ENCODE measurements around the gene RFC2. TPM values are rescaled to one million over a fixed set of nuclear protein-coding genes. Genes with fewer than 3 reads are reported as not detected.

Gene RFC2
- total and polyA plus RNA-seq, 2 experiments from 2014 or later, result 23.1 to 33.2 TPM

GRCh38 chr7:74187915-74188675, 66.1 kb downstream of the RFC2 start:
- peaks cover 43% of the 10 kb centered on the region for H3K36me3 ChIP-seq (ENCODE audit: low read depth)
- no peaks in the 10 kb centered on the region for H3K9me2 ChIP-seq (ENCODE audit: insufficient read depth)
- H3K4me1 ChIP-seq (ENCODE audit: insufficient read depth), result peaks cover 39% of the 10 kb centered on the region
- H3K4me2 ChIP-seq (ENCODE audit: unreplicated experiment), result peak overlapping the region; percentile 55
- peaks cover 100% of the 10 kb centered on the region for H3K79me2 ChIP-seq (ENCODE audit: insufficient read depth)
- in situ Hi-C loops (cut with MboI), result loop anchor here (5.0 to 10.0 kb wide), 2 partner anchors 113 to 311 kb away; no protein-coding TSS in a partner anchor
- peak overlapping the region; percentile 14; the same call in 1 of the 2 replicates for H3K9ac ChIP-seq
- peak; percentile 73 for DNase-seq
- TF ChIP-seq EZH2phosphoT487 (IDR thresholded peaks at IDR 0.05; ENCODE audit: insufficient read depth, low read depth) (no peak), EZH2 (IDR thresholded peaks at IDR 0.05; ENCODE audit: insufficient read depth, poor library complexity, severe bottlenecking) (no peak)
- no peak overlapping the region for H3K4me3 ChIP-seq
- peaks cover 39% of the 10 kb centered on the region for H3F3A ChIP-seq (ENCODE audit: insufficient read depth)
- no peaks in the 10 kb centered on the region for H3K27me3 ChIP-seq (replicated peaks; ENCODE audit: insufficient read depth)
- H4K20me1 ChIP-seq (ENCODE audit: insufficient read depth), result peaks cover 47% of the 10 kb centered on the region
- H2AFZ ChIP-seq, result no peak overlapping the region
- 43 to 51% methylated on average over 11 of the region's 11 CpGs for WGBS, 2 experiments (ENCODE audit: low coverage in 1 of 2, low lambda C conversion rate in 2 of 2, missing lambda C conversion rate in 2 of 2)
- peak overlapping the region; percentile 39 for H3K27ac ChIP-seq
- no peaks in the 10 kb centered on the region for H3K9me3 ChIP-seq (ENCODE audit: low read depth)

DNA sequence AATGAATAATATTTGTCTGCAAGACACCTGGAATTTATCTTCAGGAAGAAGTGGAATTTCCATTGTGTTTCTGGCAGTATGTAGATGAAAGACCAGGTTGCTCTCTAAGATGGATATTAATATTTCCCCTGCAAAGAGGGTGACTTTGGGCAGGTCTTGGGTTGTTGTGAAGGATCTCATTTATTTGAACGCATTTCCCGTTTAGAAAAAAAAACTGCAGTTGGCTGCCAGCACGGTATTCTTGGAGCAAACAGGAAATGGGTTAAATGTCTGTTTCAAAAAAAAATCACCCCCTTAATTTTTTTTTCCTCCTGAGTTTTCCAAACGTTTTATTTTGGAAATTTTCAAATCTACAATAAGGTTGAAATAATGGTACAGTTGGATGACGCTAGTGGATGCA, 68.6 kb downstream of the RFC2 start:
- Histone ChIP-seq H3K4me2 (ENCODE audit: unreplicated experiment) (peak overlapping the region; percentile 25), H3K36me3 (ENCODE audit: low read depth) (peaks cover 21% of the 10 kb centered on the region), H3K9me2 (ENCODE audit: insufficient read depth) (no peaks in the 10 kb centered on the region), H3K4me1 (ENCODE audit: insufficient read depth) (peaks cover 61% of the 10 kb centered on the region), H3F3A (ENCODE audit: insufficient read depth) (peaks cover 56% of the 10 kb centered on the region), H3K27me3 (replicated peaks; ENCODE audit: insufficient read depth) (no peaks in the 10 kb centered on the region), H2AFZ (no peak overlapping the region), H3K27ac (no peak overlapping the region), H4K20me1 (ENCODE audit: insufficient read depth) (peaks cover 64% of the 10 kb centered on the region), H3K9me3 (ENCODE audit: low read depth) (no peaks in the 10 kb centered on the region), H3K4me3 (no peak overlapping the region), H3K79me2 (ENCODE audit: insufficient read depth) (peaks cover 100% of the 10 kb centered on the region), H3K9ac (no peak overlapping the region; the same call in 1 of the 2 replicates)
- in situ Hi-C loops (cut with MboI), result loop anchor here (5.0 to 10.0 kb wide), 2 partner anchors 111 to 308 kb away; no protein-coding TSS in a partner anchor
- WGBS, 2 experiments (ENCODE audit: low coverage in 1 of 2, low lambda C conversion rate in 2 of 2, missing lambda C conversion rate in 2 of 2), result 25 to 28% methylated on average over 5 of the region's 5 CpGs
- DNase-seq, result no peak
- TF ChIP-seq EZH2 (IDR thresholded peaks at IDR 0.05; ENCODE audit: insufficient read depth, poor library complexity, severe bottlenecking) (no peak), EZH2phosphoT487 (IDR thresholded peaks at IDR 0.05; ENCODE audit: insufficient read depth, low read depth) (no peak)

DNA sequence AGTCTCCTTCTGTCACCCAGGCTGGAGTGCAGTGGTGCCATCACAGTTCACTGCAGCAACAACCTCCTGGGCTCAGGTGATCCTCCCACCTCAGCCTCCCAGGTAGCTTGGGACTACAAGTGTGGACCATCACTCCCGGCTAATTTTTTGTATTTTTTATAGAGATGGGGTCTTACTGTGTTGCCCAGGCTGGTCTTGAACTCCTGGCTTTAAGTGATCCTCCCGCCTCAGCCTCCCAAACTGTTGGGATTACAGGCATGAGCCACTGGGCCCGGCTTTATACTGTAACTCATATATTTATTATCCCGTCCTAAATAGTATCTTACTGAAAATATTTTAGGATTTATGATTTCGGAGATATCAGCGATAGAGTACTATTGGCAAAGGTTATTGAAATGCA, 69.2 kb downstream of the RFC2 start:
- in situ Hi-C loops (cut with MboI), result loop anchor here (5.0 to 10.0 kb wide), 2 partner anchors 110 to 308 kb away; no protein-coding TSS in a partner anchor
- Histone ChIP-seq H3K4me2 (ENCODE audit: unreplicated experiment) (peak overlapping the region; percentile 25), H3K4me1 (ENCODE audit: insufficient read depth) (peaks cover 64% of the 10 kb centered on the region), H3K27ac (no peak overlapping the region), H3K27me3 (replicated peaks; ENCODE audit: insufficient read depth) (no peaks in the 10 kb centered on the region), H3K4me3 (no peak overlapping the region), H3K9me3 (ENCODE audit: low read depth) (no peaks in the 10 kb centered on the region), H3K36me3 (ENCODE audit: low read depth) (peaks cover 15% of the 10 kb centered on the region), H3K9me2 (ENCODE audit: insufficient read depth) (no peaks in the 10 kb centered on the region), H3K79me2 (ENCODE audit: insufficient read depth) (peaks cover 100% of the 10 kb centered on the region), H2AFZ (no peak overlapping the region), H4K20me1 (ENCODE audit: insufficient read depth) (peaks cover 64% of the 10 kb centered on the region), H3K9ac (no peak overlapping the region), H3F3A (ENCODE audit: insufficient read depth) (peaks cover 57% of the 10 kb centered on the region)
- DNase-seq, result no peak
- TF ChIP-seq EZH2 (IDR thresholded peaks at IDR 0.05; ENCODE audit: insufficient read depth, poor library complexity, severe bottlenecking) (no peak), EZH2phosphoT487 (IDR thresholded peaks at IDR 0.05; ENCODE audit: insufficient read depth, low read depth) (no peak)
- WGBS, 2 experiments (ENCODE audit: low coverage in 1 of 2, low lambda C conversion rate in 2 of 2, missing lambda C conversion rate in 2 of 2), result 60 to 68% methylated on average over 6 of the region's 6 CpGs

- Histone ChIP-seq H3F3A (ENCODE audit: insufficient read depth) (peaks cover 59% of the 10 kb centered on the region), H3K9ac (no peak overlapping the region), H2AFZ (no peak overlapping the region), H3K9me2 (ENCODE audit: insufficient read depth) (no peaks in the 10 kb centered on the region), H3K4me3 (no peak overlapping the region), H3K9me3 (ENCODE audit: low read depth) (no peaks in the 10 kb centered on the region), H3K27ac (peak overlapping the region; percentile 34; the same call in 1 of the 2 replicates), H3K4me1 (ENCODE audit: insufficient read depth) (peaks cover 71% of the 10 kb centered on the region), H3K79me2 (ENCODE audit: insufficient read depth) (peaks cover 100% of the 10 kb centered on the region), H3K27me3 (replicated peaks; ENCODE audit: insufficient read depth) (no peaks in the 10 kb centered on the region), H3K36me3 (ENCODE audit: low read depth) (peaks cover 5% of the 10 kb centered on the region; the same call in 1 of the 2 replicates), H4K20me1 (ENCODE audit: insufficient read depth) (peaks cover 64% of the 10 kb centered on the region), H3K4me2 (ENCODE audit: unreplicated experiment) (no peak overlapping the region)
- in situ Hi-C loops (cut with MboI), result loop anchor here (10.0 kb wide), 1 partner anchor 109 kb away; no protein-coding TSS in a partner anchor
- DNase-seq, result peak; percentile 33
- TF ChIP-seq EZH2phosphoT487 (IDR thresholded peaks at IDR 0.05; ENCODE audit: insufficient read depth, low read depth) (no peak), EZH2 (IDR thresholded peaks at IDR 0.05; ENCODE audit: insufficient read depth, poor library complexity, severe bottlenecking) (no peak)
- WGBS, 2 experiments (ENCODE audit: low coverage in 1 of 2, low lambda C conversion rate in 2 of 2, missing lambda C conversion rate in 2 of 2), result 68 to 70% methylated on average over 7 of the region's 7 CpGs
Measured at GRCh38 chr7:74183653-74184450, 70.3 kb downstream of the RFC2 start.

Data from GM23248 (cell line).